K562 (cell line): ENCODE results near the gene CRY2. TPM values are rescaled to one million over a fixed set of nuclear protein-coding genes. Genes with fewer than 3 reads are reported as not detected.

ENCODE experiments used
- DPF2 ChIP-seq: fragments of 450-650 bp; IDR thresholded peaks from 2 replicates; pipeline ENCODE4 v1.6.1; 2016
- ETV5 ChIP-seq: sonication (generic); formaldehyde crosslinking; IDR thresholded peaks from 2 replicates; pipeline ENCODE4 v1.4.0; 2020; ENCODE audit warnings: low read depth, mild to moderate bottlenecking, missing genetic modification reagents
- FOS ChIP-seq: IDR thresholded peaks from 3 replicates; pipeline ENCODE4 v1.6.1; 2011; ENCODE audit not compliant: insufficient read length; ENCODE audit errors: extremely low read depth
- HDGF ChIP-seq: fragments of 450-650 bp; IDR thresholded peaks from 2 replicates; pipeline ENCODE4 v1.6.1; 2016
- HMBOX1 ChIP-seq: sonication (generic); IDR thresholded peaks from 2 replicates; pipeline ENCODE4 v1.6.1; 2016
- JUND ChIP-seq, 2 experiments: IDR thresholded peaks; 2 replicates in 1 of 2; 3 replicates in 1 of 2; pipeline ENCODE4 v1.6.1; 2011; ENCODE audit warnings: borderline replicate concordance in 2 of 2, low read depth in 2 of 2, low read length in 2 of 2, improper control_type of control experiment in 1 of 2, missing biosample characterization in 1 of 2, missing genetic modification characterization in 1 of 2, missing genetic modification reagents in 1 of 2
- LEF1 ChIP-seq: fragments of 450-650 bp; IDR thresholded peaks from 2 replicates; pipeline ENCODE4 v1.6.1; 2016; ENCODE audit warnings: mild to moderate bottlenecking
- RBM34 ChIP-seq: fragments of 200-400 bp; formaldehyde crosslinking; IDR thresholded peaks from 2 replicates; pipeline ENCODE4 v1.6.1; 2018; ENCODE audit warnings: low read length, borderline replicate concordance; ENCODE audit not compliant: insufficient read depth
- RBM39 ChIP-seq: fragments of 200-400 bp; formaldehyde crosslinking; optimal IDR thresholded peaks from 2 replicates; pipeline ENCODE3; 2018; ENCODE audit warnings: low read depth, low read length
- RCOR1 ChIP-seq, 2 experiments: IDR thresholded peaks; 2 replicates each; pipeline ENCODE4 v1.6.1; 2012; ENCODE audit warnings: low read depth in 2 of 2, low read length in 2 of 2, borderline replicate concordance in 1 of 2, improper control_type of control experiment in 1 of 2
- RERE ChIP-seq: sonication (generic); formaldehyde crosslinking; IDR thresholded peaks from 2 replicates; pipeline ENCODE4 v1.8.0; 2023; ENCODE audit warnings: missing genetic modification reagents, mild to moderate bottlenecking, borderline replicate concordance
- SNRNP70 ChIP-seq: fragments of 200-400 bp; formaldehyde crosslinking; optimal IDR thresholded peaks from 2 replicates; pipeline ENCODE3; 2017; ENCODE audit warnings: low read depth, low read length
- ZBTB8A ChIP-seq: fragments of 450-650 bp; IDR thresholded peaks from 2 replicates; pipeline ENCODE4 v1.6.1; 2018; ENCODE audit warnings: mild to moderate bottlenecking, moderate library complexity; ENCODE audit not compliant: partially characterized antibody
- ZEB2 ChIP-seq: fragments of 450-650 bp; IDR thresholded peaks from 2 replicates; pipeline ENCODE4 v1.6.1; 2016
- ZFX ChIP-seq: sonication (generic); formaldehyde crosslinking; IDR thresholded peaks from 2 replicates; pipeline ENCODE4 v1.8.0; 2022; ENCODE audit warnings: mild to moderate bottlenecking, missing genetic modification reagents, moderate library complexity
- ZNF133 ChIP-seq: fragments of 250-450 bp; sonication (Bioruptor Pico); IDR thresholded peaks from 2 replicates; pipeline ENCODE4 v1.4.0; 2020; ENCODE audit warnings: mild to moderate bottlenecking
- ZNF212 ChIP-seq: fragments of 450-650 bp; formaldehyde crosslinking; IDR thresholded peaks from 2 replicates; pipeline ENCODE4 v1.4.0; 2020; ENCODE audit warnings: mild to moderate bottlenecking
- ZNF24 ChIP-seq: fragments of 450-650 bp; IDR thresholded peaks from 2 replicates; pipeline ENCODE4 v1.6.1; 2016
- polyA plus RNA-seq, 8 experiments: library from polyadenylated mRNA; depleted of rRNA in 4 of 8; stranded (reverse) in 5 of 8; unstranded in 3 of 8; fragments of >200 nt; fragmentation: Nextera tagmentation in 2 of 8; fragmentation: Illumina TruSeq in 1 of 8; extraction: Ambion mirVana in 2 of 8; extraction: Trizol in 1 of 8; gene quantifications; 2 replicates each; pipeline versions ENCODE4 v1.2.1 to v1.2.3, GENCODE V29; 2011 to 2014; ENCODE audit warnings: inconsistent platforms in 1 of 8, missing spikeins in 1 of 8
- total RNA-seq, 7 experiments: library from RNA; depleted of rRNA in 6 of 7; stranded (reverse); fragments of >200 nt in 6 of 7; fragmentation: Illumina TruSeq in 2 of 7; extraction: Trizol in 2 of 7; gene quantifications; 2 replicates each; pipeline versions ENCODE4 v1.2.1 to v1.2.3, GENCODE V29; 2011 to 2021; ENCODE audit warnings: low replicate concordance in 1 of 7
- TF ChIP-seq, protein P1 (sequence below): sonication (generic); formaldehyde crosslinking; IDR thresholded peaks from 2 replicates; pipeline ENCODE4 v1.8.1; 2023; ENCODE audit warnings: missing genetic modification reagents, mild to moderate bottlenecking, borderline replicate concordance

The CRY2 gene
- total and polyA plus RNA-seq, 9 of the 15 experiments (the other 6 are each of a cell fraction or from before 2014, with no cell fraction given), result 2.3 to 23.9 (median 14.8) TPM

DNA sequence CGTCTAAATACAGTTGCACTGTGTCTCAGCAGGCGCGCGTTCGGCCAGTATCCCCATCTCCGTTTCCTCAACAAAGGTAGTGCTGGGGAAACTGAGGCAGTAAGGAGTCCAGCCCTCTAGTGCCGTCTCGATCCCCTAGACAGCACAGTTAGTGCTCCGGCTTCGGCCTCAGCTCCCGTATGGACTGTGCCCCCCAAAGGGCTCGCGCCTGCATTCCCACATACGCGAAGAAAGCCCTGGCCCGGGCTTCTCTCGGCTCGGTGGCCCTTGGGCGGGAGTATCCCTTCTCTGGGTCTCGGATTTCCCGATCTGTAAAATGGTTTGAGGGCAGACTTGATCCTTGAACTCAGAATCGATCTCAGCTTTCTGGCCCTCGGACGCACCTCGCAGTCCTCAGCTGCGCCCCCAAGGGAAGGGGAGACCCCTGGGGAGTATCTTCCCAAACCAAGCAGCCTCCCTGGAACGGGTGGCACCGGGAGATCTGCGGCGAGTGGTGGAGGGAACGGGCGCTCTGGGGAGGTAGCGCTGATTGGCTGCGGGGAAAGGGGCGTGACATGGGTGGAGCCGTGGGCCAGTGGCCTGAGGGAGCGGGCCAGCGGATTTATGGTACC lies 71.2 kb downstream of the CRY2 start (continued):
- TF ChIP-seq RERE (CRISPR knock-in tag) (no peak), HMBOX1 (no peak), LEF1 (no peak), ETV5 (CRISPR knock-in tag) (no peak), HDGF (no peak), JUND (IDR thresholded peaks at IDR 0.05; ENCODE audit: borderline replicate concordance, low read depth, low read length) (no peak), JUND (tag; IDR thresholded peaks at IDR 0.05; ENCODE audit: borderline replicate concordance, low read depth, low read length) (peak; percentile 5; the same call in 1 of the 3 replicates), DPF2 (0 out of 2 replicates have a peak, but pooled peaks have one; percentile 12), ZBTB8A (no peak), ZNF212 (CRISPR knock-in tag) (no peak), ZNF133 (CRISPR knock-in tag) (no peak), SNRNP70 (no peak), FOS (no peak), RBM34 (no peak), RCOR1 (IDR thresholded peaks at IDR 0.05; ENCODE audit: borderline replicate concordance in 1 of 2, low read depth in 2 of 2, low read length in 2 of 2) (no peak), ZEB2 (no peak), RBM39 (no peak), ZFX (CRISPR knock-in tag) (no peak), ZNF24 (no peak)
- TF ChIP-seq, protein P1, sequence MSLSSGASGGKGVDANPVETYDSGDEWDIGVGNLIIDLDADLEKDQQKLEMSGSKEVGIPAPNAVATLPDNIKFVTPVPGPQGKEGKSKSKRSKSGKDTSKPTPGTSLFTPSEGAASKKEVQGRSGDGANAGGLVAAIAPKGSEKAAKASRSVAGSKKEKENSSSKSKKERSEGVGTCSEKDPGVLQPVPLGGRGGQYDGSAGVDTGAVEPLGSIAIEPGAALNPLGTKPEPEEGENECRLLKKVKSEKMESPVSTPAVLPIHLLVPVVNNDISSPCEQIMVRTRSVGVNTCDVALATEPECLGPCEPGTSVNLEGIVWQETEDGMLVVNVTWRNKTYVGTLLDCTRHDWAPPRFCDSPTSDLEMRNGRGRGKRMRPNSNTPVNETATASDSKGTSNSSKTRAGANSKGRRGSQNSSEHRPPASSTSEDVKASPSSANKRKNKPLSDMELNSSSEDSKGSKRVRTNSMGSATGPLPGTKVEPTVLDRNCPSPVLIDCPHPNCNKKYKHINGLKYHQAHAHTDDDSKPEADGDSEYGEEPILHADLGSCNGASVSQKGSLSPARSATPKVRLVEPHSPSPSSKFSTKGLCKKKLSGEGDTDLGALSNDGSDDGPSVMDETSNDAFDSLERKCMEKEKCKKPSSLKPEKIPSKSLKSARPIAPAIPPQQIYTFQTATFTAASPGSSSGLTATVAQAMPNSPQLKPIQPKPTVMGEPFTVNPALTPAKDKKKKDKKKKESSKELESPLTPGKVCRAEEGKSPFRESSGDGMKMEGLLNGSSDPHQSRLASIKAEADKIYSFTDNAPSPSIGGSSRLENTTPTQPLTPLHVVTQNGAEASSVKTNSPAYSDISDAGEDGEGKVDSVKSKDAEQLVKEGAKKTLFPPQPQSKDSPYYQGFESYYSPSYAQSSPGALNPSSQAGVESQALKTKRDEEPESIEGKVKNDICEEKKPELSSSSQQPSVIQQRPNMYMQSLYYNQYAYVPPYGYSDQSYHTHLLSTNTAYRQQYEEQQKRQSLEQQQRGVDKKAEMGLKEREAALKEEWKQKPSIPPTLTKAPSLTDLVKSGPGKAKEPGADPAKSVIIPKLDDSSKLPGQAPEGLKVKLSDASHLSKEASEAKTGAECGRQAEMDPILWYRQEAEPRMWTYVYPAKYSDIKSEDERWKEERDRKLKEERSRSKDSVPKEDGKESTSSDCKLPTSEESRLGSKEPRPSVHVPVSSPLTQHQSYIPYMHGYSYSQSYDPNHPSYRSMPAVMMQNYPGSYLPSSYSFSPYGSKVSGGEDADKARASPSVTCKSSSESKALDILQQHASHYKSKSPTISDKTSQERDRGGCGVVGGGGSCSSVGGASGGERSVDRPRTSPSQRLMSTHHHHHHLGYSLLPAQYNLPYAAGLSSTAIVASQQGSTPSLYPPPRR, result no peak
